Natural killer cell (primary cell): Measurements from ENCODE around the gene RNF20. TPM values are rescaled to one million over a fixed set of nuclear protein-coding genes. Genes with fewer than 3 reads are reported as not detected.

Experiments
- ATAC-seq, 3 donors: fragments of 150-1000 bp in 2 of 3; fragments of 200-7000 bp in 1 of 3; cut with Tn5 transposase; 1 replicate in 1 of 3; 2 replicates in 2 of 3; pipeline ENCODE4 v1.10.0; 2021; ENCODE audit warnings: mild to moderate bottlenecking in 2 of 3, moderate library complexity in 2 of 3
- DNase-seq, 2 donors: peaks; one replicate each; pipeline versions ENCODE4 v3.0.0 to v3.0.0-alpha.2; 2013 to 2021; ENCODE audit warnings: mixed read lengths in 1 of 2
- H3K27ac ChIP-seq: one replicate; pipeline ENCODE4 v1.5.1; 2013; ENCODE audit warnings: mild to moderate bottlenecking, low read length
- H3K27me3 ChIP-seq: one replicate; pipeline ENCODE4 v1.6.1; 2013; ENCODE audit warnings: low read length; ENCODE audit not compliant: control insufficient read depth, insufficient read depth
- H3K36me3 ChIP-seq: one replicate; pipeline ENCODE4 v1.6.1; 2013; ENCODE audit warnings: low read length; ENCODE audit not compliant: control insufficient read depth, insufficient read depth
- H3K4me1 ChIP-seq: one replicate; pipeline ENCODE4 v1.6.1; 2013; ENCODE audit warnings: low read length; ENCODE audit not compliant: control insufficient read depth, insufficient read depth
- H3K4me3 ChIP-seq: one replicate; pipeline ENCODE4 v1.5.1; 2013; ENCODE audit warnings: low read length
- H3K9me3 ChIP-seq: one replicate; pipeline ENCODE4 v1.6.1; 2013; ENCODE audit warnings: low read length; ENCODE audit not compliant: control insufficient read depth, insufficient read depth
- H3K27ac Mint-ChIP-seq, 2 donors: one replicate each; pipeline ENCODE4 v1.8.0; 2022; ENCODE audit warnings: mild to moderate bottlenecking in 2 of 2, mixed read lengths in 2 of 2, moderate library complexity in 1 of 2
- H3K27me3 Mint-ChIP-seq, 2 donors: one replicate each; pipeline ENCODE4 v1.8.0; 2022; ENCODE audit warnings: low read depth in 2 of 2, mixed read lengths in 2 of 2
- H3K36me3 Mint-ChIP-seq: one replicate; pipeline ENCODE4 v1.8.0; 2022; ENCODE audit warnings: mixed read lengths
- H3K4me1 Mint-ChIP-seq, 2 donors: one replicate each; pipeline ENCODE4 v1.8.0; 2022; ENCODE audit warnings: mixed read lengths in 2 of 2
- H3K4me3 Mint-ChIP-seq: one replicate; pipeline ENCODE4 v1.8.0; 2022; ENCODE audit warnings: mild to moderate bottlenecking, moderate library complexity, mixed read lengths
- H3K9me3 Mint-ChIP-seq, 2 donors: one replicate each; pipeline ENCODE4 v1.8.0; 2022; ENCODE audit warnings: mixed read lengths in 2 of 2
- CTCF ChIP-seq: fragments of 200-600 bp; IDR thresholded peaks from one replicate; pipeline ENCODE4 v1.8.0; 2022; ENCODE audit warnings: antibody characterized with exemption
- WGBS: methylation state at CpG from one replicate; pipeline ENCODE4 v1.1.7; 2013; ENCODE audit warnings: missing lambda C conversion rate; ENCODE audit not compliant: insufficient coverage; 5-methylcytosine and 5-hydroxymethylcytosine counted together
- intact Hi-C: fragments of 100-400 bp; cut with micrococcal nuclease; formaldehyde crosslinking; loops from one replicate; pipeline ENCODE4 v1.14.2; 2022
- total RNA-seq, 4 donors: library from RNA; stranded (reverse); fragments of 120-200 nt in 1 of 4; gene quantifications; one replicate each; pipeline versions ENCODE4 v1.2.3 to v1.2.4, GENCODE V29; 2013 to 2022

Gene RNF20
- total RNA-seq, 3 donors from 2014 or later (not counting 1 experiment from before 2014, with no cell fraction given), result 35.5 to 44.2 (median 42.5) TPM

- intact Hi-C loops, result no loop called here
- DNase-seq (peak in 1 of 2 donors; percentile 28), ATAC-seq (no peak)
- peaks cover 8% of the 10 kb centered on the region for H3K36me3 Mint-ChIP-seq
- H3K4me3 Mint-ChIP-seq, result no peak overlapping the region
- Histone ChIP-seq H3K9me3 (no peaks in the 10 kb centered on the region), H3K4me3 (no peak overlapping the region), H3K27me3 (no peaks in the 10 kb centered on the region), H3K36me3 (peaks cover 10% of the 10 kb centered on the region), H3K4me1 (no peaks in the 10 kb centered on the region), H3K27ac (no peak overlapping the region)
- WGBS, result 44% methylated on average over 2 of the region's 2 CpGs
- no peak for TF ChIP-seq CTCF
- H3K27ac Mint-ChIP-seq, result no peak overlapping the region
- H3K9me3 Mint-ChIP-seq, result no peaks in the 10 kb centered on the region
- H3K27me3 Mint-ChIP-seq, result no peaks in the 10 kb centered on the region
- no peaks in the 10 kb centered on the region for H3K4me1 Mint-ChIP-seq
Observed at GRCh38 chr9:101572316-101572715, 38.7 kb downstream of the RNF20 start.

GRCh38 chr9:101574731-101575333 lies 41.2 kb downstream of the RNF20 start:
- H3K4me3 ChIP-seq, result no peak overlapping the region
- no peaks in the 10 kb centered on the region for H3K36me3 ChIP-seq
- no peaks in the 10 kb centered on the region for H3K4me1 ChIP-seq
- no peak overlapping the region for H3K27ac Mint-ChIP-seq
- no peak for TF ChIP-seq CTCF
- H3K27me3 ChIP-seq, result no peaks in the 10 kb centered on the region
- no peaks in the 10 kb centered on the region for H3K27me3 Mint-ChIP-seq
- peaks cover 0 to 6% of the 10 kb centered on the region in 2 donors for H3K4me1 Mint-ChIP-seq
- no peak overlapping the region for H3K4me3 Mint-ChIP-seq
- H3K9me3 Mint-ChIP-seq, result no peaks in the 10 kb centered on the region
- H3K9me3 ChIP-seq, result no peaks in the 10 kb centered on the region
- peaks cover 7% of the 10 kb centered on the region for H3K36me3 Mint-ChIP-seq
- intact Hi-C loops, result no loop called here
- H3K27ac ChIP-seq, result no peak overlapping the region
- no peak for DNase-seq
- ATAC-seq, result no peak

GRCh38 chr9:101578378-101578777 lies 44.7 kb downstream of the RNF20 start:
- no peak for TF ChIP-seq CTCF
- intact Hi-C loops, result no loop called here
- Histone ChIP-seq H3K27ac (no peak overlapping the region), H3K36me3 (no peaks in the 10 kb centered on the region), H3K9me3 (no peaks in the 10 kb centered on the region), H3K27me3 (no peaks in the 10 kb centered on the region), H3K4me1 (no peaks in the 10 kb centered on the region), H3K4me3 (no peak overlapping the region)
- 79% methylated on average over 3 of the region's 3 CpGs for WGBS
- no peaks in the 10 kb centered on the region for H3K36me3 Mint-ChIP-seq
- H3K9me3 Mint-ChIP-seq, result no peaks in the 10 kb centered on the region
- H3K4me3 Mint-ChIP-seq, result no peak overlapping the region
- no peak for ATAC-seq
- no peak for DNase-seq
- H3K27me3 Mint-ChIP-seq, result no peaks in the 10 kb centered on the region
- H3K4me1 Mint-ChIP-seq, result peaks cover 0 to 6% of the 10 kb centered on the region in 2 donors
- H3K27ac Mint-ChIP-seq, result no peak overlapping the region
